ENCODE data around the gene PPP2R5E.

Gene PPP2R5E

GRCh38 chr14:63387711-63388110 lies 155.5 kb downstream of the PPP2R5E start:
- Histone ChIP-seq H3K9ac (ENCODE audit: low read length) (no peak overlapping the region), H3K9me2 (replicated peaks; ENCODE audit: insufficient read depth, low read length) (no peaks in the 10 kb centered on the region), H3K9me3 (ENCODE audit: insufficient read depth, low read length) (no peaks in the 10 kb centered on the region), H3K4me3 (ENCODE audit: insufficient read depth, low read length, poor library complexity, severe bottlenecking) (no peak overlapping the region), H3K4me2 (ENCODE audit: low read depth, low read length, poor library complexity, severe bottlenecking) (no peak overlapping the region), H4K20me1 (ENCODE audit: low read depth, low read length) (no peaks in the 10 kb centered on the region), H3K79me2 (ENCODE audit: insufficient read depth, low read length) (no peaks in the 10 kb centered on the region), H3K36me3 (ENCODE audit: low read length) (peaks cover 2% of the 10 kb centered on the region; the same call in 1 of the 2 replicates), H3K27me3 (ENCODE audit: low read length) (no peaks in the 10 kb centered on the region), H3K27ac (ENCODE audit: low read depth, low read length) (no peak overlapping the region), H2AFZ (ENCODE audit: low read depth, low read length, severe bottlenecking) (no peak overlapping the region), H3F3A (ENCODE audit: insufficient read depth) (no peaks in the 10 kb centered on the region)
- no peak for TF ChIP-seq EZH2phosphoT487 (conservative IDR thresholded peaks at IDR 0.05; ENCODE audit: low read length)
- TF ChIP-seq, protein P1, sequence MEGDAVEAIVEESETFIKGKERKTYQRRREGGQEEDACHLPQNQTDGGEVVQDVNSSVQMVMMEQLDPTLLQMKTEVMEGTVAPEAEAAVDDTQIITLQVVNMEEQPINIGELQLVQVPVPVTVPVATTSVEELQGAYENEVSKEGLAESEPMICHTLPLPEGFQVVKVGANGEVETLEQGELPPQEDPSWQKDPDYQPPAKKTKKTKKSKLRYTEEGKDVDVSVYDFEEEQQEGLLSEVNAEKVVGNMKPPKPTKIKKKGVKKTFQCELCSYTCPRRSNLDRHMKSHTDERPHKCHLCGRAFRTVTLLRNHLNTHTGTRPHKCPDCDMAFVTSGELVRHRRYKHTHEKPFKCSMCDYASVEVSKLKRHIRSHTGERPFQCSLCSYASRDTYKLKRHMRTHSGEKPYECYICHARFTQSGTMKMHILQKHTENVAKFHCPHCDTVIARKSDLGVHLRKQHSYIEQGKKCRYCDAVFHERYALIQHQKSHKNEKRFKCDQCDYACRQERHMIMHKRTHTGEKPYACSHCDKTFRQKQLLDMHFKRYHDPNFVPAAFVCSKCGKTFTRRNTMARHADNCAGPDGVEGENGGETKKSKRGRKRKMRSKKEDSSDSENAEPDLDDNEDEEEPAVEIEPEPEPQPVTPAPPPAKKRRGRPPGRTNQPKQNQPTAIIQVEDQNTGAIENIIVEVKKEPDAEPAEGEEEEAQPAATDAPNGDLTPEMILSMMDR (IDR thresholded peaks at IDR 0.05; ENCODE audit: insufficient read depth, low read length, poor library complexity, severe bottlenecking) = no peak

DNA sequence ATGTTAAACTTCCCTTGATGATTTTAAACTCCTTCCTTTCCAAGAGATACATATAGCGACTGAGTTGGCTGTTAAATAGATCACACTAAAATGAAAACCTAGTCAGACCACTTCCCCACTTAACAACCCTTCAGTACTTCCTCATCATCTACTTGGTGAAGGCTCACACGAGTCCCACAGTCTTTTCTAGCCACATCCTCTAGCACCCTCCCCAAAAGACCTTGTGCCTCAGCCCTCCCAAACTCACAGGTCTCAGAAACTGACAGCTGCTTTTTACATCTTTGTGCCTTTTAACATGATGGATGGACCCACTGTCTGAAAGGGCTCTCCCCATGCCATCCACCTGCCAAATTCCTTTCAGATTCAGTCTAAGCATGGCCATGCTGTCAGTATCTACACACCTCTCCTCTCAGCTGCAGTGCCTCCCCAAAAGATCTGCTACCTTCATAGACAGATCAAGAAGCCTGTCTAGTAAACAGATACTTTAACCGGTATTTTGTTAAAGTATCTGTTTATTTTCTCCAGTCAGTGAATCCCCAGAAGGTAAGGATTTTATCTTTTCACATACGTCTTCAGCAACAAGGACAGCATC lies 159.3 kb downstream of the PPP2R5E start:
- no peaks in the 10 kb centered on the region for H3K79me2 ChIP-seq (ENCODE audit: insufficient read depth, low read length)
- H3K27me3 ChIP-seq (ENCODE audit: low read length) = no peaks in the 10 kb centered on the region
- no peaks in the 10 kb centered on the region for H3F3A ChIP-seq (ENCODE audit: insufficient read depth)
- H3K9ac ChIP-seq (ENCODE audit: low read length) = no peak overlapping the region
- H2AFZ ChIP-seq (ENCODE audit: low read depth, low read length, severe bottlenecking) = no peak overlapping the region
- H3K9me3 ChIP-seq (ENCODE audit: insufficient read depth, low read length) = no peaks in the 10 kb centered on the region
- H3K9me2 ChIP-seq (replicated peaks; ENCODE audit: insufficient read depth, low read length) = no peaks in the 10 kb centered on the region
- no peak for TF ChIP-seq EZH2phosphoT487 (conservative IDR thresholded peaks at IDR 0.05; ENCODE audit: low read length)
- TF ChIP-seq, protein P1 (IDR thresholded peaks at IDR 0.05; ENCODE audit: insufficient read depth, low read length, poor library complexity, severe bottlenecking) = no peak
- no peak overlapping the region for H3K4me2 ChIP-seq (ENCODE audit: low read depth, low read length, poor library complexity, severe bottlenecking)
- 0 out of 2 replicates have a peak, but pooled peaks cover 2% of the 10 kb centered on the region for H3K36me3 ChIP-seq (ENCODE audit: low read length)
- no peaks in the 10 kb centered on the region for H4K20me1 ChIP-seq (ENCODE audit: low read depth, low read length)
- H3K4me3 ChIP-seq (ENCODE audit: insufficient read depth, low read length, poor library complexity, severe bottlenecking) = no peak overlapping the region
- no peak overlapping the region for H3K27ac ChIP-seq (ENCODE audit: low read depth, low read length)

DNA sequence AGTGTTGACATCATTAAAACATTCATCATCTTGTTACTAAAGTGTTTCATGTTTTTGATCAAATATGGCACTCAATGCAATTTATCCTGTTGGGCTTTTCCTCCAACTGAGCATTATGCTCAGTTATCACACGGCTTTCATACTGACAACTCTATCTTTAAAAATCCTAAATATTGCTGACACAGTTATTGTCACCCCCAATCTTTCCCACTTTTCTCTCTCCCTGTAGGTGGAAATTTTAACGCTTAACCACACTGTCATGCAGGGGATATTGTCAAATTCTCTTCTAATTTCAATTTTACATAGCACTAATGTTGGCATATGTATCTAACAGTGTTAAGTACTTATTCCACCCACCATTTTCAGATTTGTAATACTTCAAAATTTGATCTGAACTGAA lies 164.7 kb downstream of the PPP2R5E start:
- H3K9me2 ChIP-seq (replicated peaks; ENCODE audit: insufficient read depth, low read length) = no peaks in the 10 kb centered on the region
- no peaks in the 10 kb centered on the region for H4K20me1 ChIP-seq (ENCODE audit: low read depth, low read length)
- no peak overlapping the region for H3K4me3 ChIP-seq (ENCODE audit: insufficient read depth, low read length, poor library complexity, severe bottlenecking)
- no peaks in the 10 kb centered on the region for H3K27me3 ChIP-seq (ENCODE audit: low read length)
- H3F3A ChIP-seq (ENCODE audit: insufficient read depth) = peaks cover 2% of the 10 kb centered on the region; the same call in 1 of the 2 replicates
- no peak overlapping the region for H3K4me2 ChIP-seq (ENCODE audit: low read depth, low read length, poor library complexity, severe bottlenecking)
- no peak overlapping the region for H3K9ac ChIP-seq (ENCODE audit: low read length)
- no peak for TF ChIP-seq EZH2phosphoT487 (conservative IDR thresholded peaks at IDR 0.05; ENCODE audit: low read length)
- TF ChIP-seq, protein P1 (IDR thresholded peaks at IDR 0.05; ENCODE audit: insufficient read depth, low read length, poor library complexity, severe bottlenecking) = no peak
- H3K36me3 ChIP-seq (ENCODE audit: low read length) = peaks cover 7% of the 10 kb centered on the region; the same call in 1 of the 2 replicates
- H3K79me2 ChIP-seq (ENCODE audit: insufficient read depth, low read length) = no peaks in the 10 kb centered on the region
- H3K27ac ChIP-seq (ENCODE audit: low read depth, low read length) = no peak overlapping the region
- H3K9me3 ChIP-seq (ENCODE audit: insufficient read depth, low read length) = no peaks in the 10 kb centered on the region
- H2AFZ ChIP-seq (ENCODE audit: low read depth, low read length, severe bottlenecking) = no peak overlapping the region
